Nephron (organoid): ENCODE data around the gene RB1.

Source experiments
- H3K27ac Mint-ChIP-seq, 3 experiments: 2 replicates each; pipeline ENCODE4 v1.8.0; 2020; ENCODE audit warnings: mixed read lengths in 3 of 3, mild to moderate bottlenecking in 2 of 3, moderate library complexity in 1 of 3
- H3K27me3 Mint-ChIP-seq: 2 replicates; pipeline ENCODE4 v1.8.0; 2021; ENCODE audit warnings: low read depth, mild to moderate bottlenecking, moderate library complexity, mixed read lengths
- H3K36me3 Mint-ChIP-seq: 2 replicates; pipeline ENCODE4 v1.8.0; 2020; ENCODE audit warnings: low read depth, mixed read lengths
- H3K4me1 Mint-ChIP-seq: 2 replicates; pipeline ENCODE4 v1.8.0; 2020; ENCODE audit warnings: mixed read lengths
- H3K4me3 Mint-ChIP-seq, 3 experiments: 2 replicates each; pipeline ENCODE4 v1.8.0; 2020; ENCODE audit warnings: mild to moderate bottlenecking in 3 of 3, mixed read lengths in 3 of 3, moderate library complexity in 2 of 3
- H3K9me3 Mint-ChIP-seq: 2 replicates; pipeline ENCODE4 v1.8.0; 2020; ENCODE audit warnings: mixed read lengths
- CTCF ChIP-seq, 3 experiments: fragments of 200-600 bp; sonication (generic); IDR thresholded peaks; one replicate each; pipeline ENCODE4 v1.5.0; 2021; ENCODE audit warnings: antibody characterized with exemption in 3 of 3; ENCODE audit not compliant: unreplicated experiment in 3 of 3

RB1 gene

GRCh38 chr13:48400090-48400694 lies 96.6 kb downstream of the RB1 start:
- H3K27ac Mint-ChIP-seq = peak overlapping the region; percentile 84 to 93 (median 90)
- peaks cover 37% of the 10 kb centered on the region for H3K4me1 Mint-ChIP-seq
- no peak for TF ChIP-seq CTCF (IDR thresholded peaks at IDR 0.05; ENCODE audit: unreplicated experiment in 3 of 3)
- peak overlapping the region in 1 of 3 experiments; percentile 26 for H3K4me3 Mint-ChIP-seq
- H3K27me3 Mint-ChIP-seq = no peaks in the 10 kb centered on the region
- peaks cover 20% of the 10 kb centered on the region for H3K36me3 Mint-ChIP-seq
- H3K9me3 Mint-ChIP-seq = peaks cover 11% of the 10 kb centered on the region

- TF ChIP-seq CTCF (IDR thresholded peaks at IDR 0.05; ENCODE audit: unreplicated experiment in 3 of 3) = no peak
- Mint-ChIP-seq H3K4me3 (peak overlapping the region in 2 of 3 experiments; percentile 6 to 24), H3K9me3 (peaks cover 5% of the 10 kb centered on the region), H3K27me3 (no peaks in the 10 kb centered on the region), H3K27ac (peak overlapping the region; percentile 84 to 93 (median 90)), H3K36me3 (peaks cover 13% of the 10 kb centered on the region), H3K4me1 (peaks cover 44% of the 10 kb centered on the region)
Measured at GRCh38 chr13:48400850-48401291, 97.3 kb downstream of the RB1 start.

- H3K36me3 Mint-ChIP-seq = peaks cover 7% of the 10 kb centered on the region
- no peaks in the 10 kb centered on the region for H3K27me3 Mint-ChIP-seq
- H3K27ac Mint-ChIP-seq = peak overlapping the region in 2 of 3 experiments; percentile 84 to 93
- H3K9me3 Mint-ChIP-seq = no peaks in the 10 kb centered on the region
- no peak for TF ChIP-seq CTCF (IDR thresholded peaks at IDR 0.05; ENCODE audit: unreplicated experiment in 3 of 3)
- no peak overlapping the region for H3K4me3 Mint-ChIP-seq
- peaks cover 45% of the 10 kb centered on the region for H3K4me1 Mint-ChIP-seq
Measured at GRCh38 chr13:48401480-48401879, 97.9 kb downstream of the RB1 start.

- no peak overlapping the region for H3K4me3 Mint-ChIP-seq
- H3K9me3 Mint-ChIP-seq = no peaks in the 10 kb centered on the region
- peaks cover 4% of the 10 kb centered on the region for H3K36me3 Mint-ChIP-seq
- H3K4me1 Mint-ChIP-seq = peaks cover 45% of the 10 kb centered on the region
- H3K27ac Mint-ChIP-seq = peak overlapping the region in 1 of 3 experiments; percentile 63
- TF ChIP-seq CTCF (IDR thresholded peaks at IDR 0.05; ENCODE audit: unreplicated experiment in 3 of 3) = no peak
- no peaks in the 10 kb centered on the region for H3K27me3 Mint-ChIP-seq
Measured at GRCh38 chr13:48402325-48402932, 98.9 kb downstream of the RB1 start.

- no peak for TF ChIP-seq CTCF (IDR thresholded peaks at IDR 0.05; ENCODE audit: unreplicated experiment in 3 of 3)
- no peaks in the 10 kb centered on the region for H3K27me3 Mint-ChIP-seq
- H3K27ac Mint-ChIP-seq = peak overlapping the region in 2 of 3 experiments; percentile 38 to 63
- no peaks in the 10 kb centered on the region for H3K9me3 Mint-ChIP-seq
- peaks cover 4% of the 10 kb centered on the region for H3K36me3 Mint-ChIP-seq
- peaks cover 43% of the 10 kb centered on the region for H3K4me1 Mint-ChIP-seq
- no peak overlapping the region for H3K4me3 Mint-ChIP-seq
Measured at GRCh38 chr13:48403151-48403631, 99.6 kb downstream of the RB1 start.
